NB4 (cell line): ENCODE data around the gene TLR7.

ENCODE experiments used
- DNase-seq: peaks from one replicate; pipeline ENCODE4 v3.0.0; 2010; ENCODE audit warnings: low read depth
- H3K4me3 ChIP-seq: one replicate; pipeline ENCODE4 v1.5.1; 2011; ENCODE audit warnings: mild to moderate bottlenecking, low read depth, low read length, moderate library complexity
- MAX ChIP-seq: IDR thresholded peaks from 2 replicates; pipeline ENCODE4 v1.6.1; 2011; ENCODE audit warnings: low read depth, low read length
- MYC ChIP-seq: IDR thresholded peaks from 2 replicates; pipeline ENCODE4 v1.6.1; 2011; ENCODE audit warnings: low read depth, low read length
- POLR2A ChIP-seq: IDR thresholded peaks from 2 replicates; pipeline ENCODE4 v1.6.1; 2011; ENCODE audit warnings: mild to moderate bottlenecking; ENCODE audit not compliant: insufficient read length; ENCODE audit errors: extremely low read depth
- TF ChIP-seq, protein P1 (sequence below): IDR thresholded peaks from one replicate; pipeline ENCODE4 v1.5.1; 2012; ENCODE audit warnings: low read depth, low read length

TLR7 gene

GRCh38 chrX:12895866-12896265 lies 29.0 kb downstream of the TLR7 start:
- no peak overlapping the region for H3K4me3 ChIP-seq
- no peak for DNase-seq
- TF ChIP-seq, protein P1, sequence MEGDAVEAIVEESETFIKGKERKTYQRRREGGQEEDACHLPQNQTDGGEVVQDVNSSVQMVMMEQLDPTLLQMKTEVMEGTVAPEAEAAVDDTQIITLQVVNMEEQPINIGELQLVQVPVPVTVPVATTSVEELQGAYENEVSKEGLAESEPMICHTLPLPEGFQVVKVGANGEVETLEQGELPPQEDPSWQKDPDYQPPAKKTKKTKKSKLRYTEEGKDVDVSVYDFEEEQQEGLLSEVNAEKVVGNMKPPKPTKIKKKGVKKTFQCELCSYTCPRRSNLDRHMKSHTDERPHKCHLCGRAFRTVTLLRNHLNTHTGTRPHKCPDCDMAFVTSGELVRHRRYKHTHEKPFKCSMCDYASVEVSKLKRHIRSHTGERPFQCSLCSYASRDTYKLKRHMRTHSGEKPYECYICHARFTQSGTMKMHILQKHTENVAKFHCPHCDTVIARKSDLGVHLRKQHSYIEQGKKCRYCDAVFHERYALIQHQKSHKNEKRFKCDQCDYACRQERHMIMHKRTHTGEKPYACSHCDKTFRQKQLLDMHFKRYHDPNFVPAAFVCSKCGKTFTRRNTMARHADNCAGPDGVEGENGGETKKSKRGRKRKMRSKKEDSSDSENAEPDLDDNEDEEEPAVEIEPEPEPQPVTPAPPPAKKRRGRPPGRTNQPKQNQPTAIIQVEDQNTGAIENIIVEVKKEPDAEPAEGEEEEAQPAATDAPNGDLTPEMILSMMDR: no peak
- TF ChIP-seq POLR2A (no peak), MAX (no peak), MYC (no peak)

- TF ChIP-seq, protein P1: no peak
- TF ChIP-seq MYC (no peak), MAX (no peak), POLR2A (no peak)
- no peak for DNase-seq
- no peak overlapping the region for H3K4me3 ChIP-seq
Observed at GRCh38 chrX:12896935-12897334, 30.1 kb downstream of the TLR7 start.

GRCh38 chrX:12898073-12898472 lies 31.2 kb downstream of the TLR7 start:
- no peak overlapping the region for H3K4me3 ChIP-seq
- TF ChIP-seq POLR2A (no peak), MAX (no peak), MYC (no peak)
- TF ChIP-seq, protein P1: no peak
- no peak for DNase-seq

DNA sequence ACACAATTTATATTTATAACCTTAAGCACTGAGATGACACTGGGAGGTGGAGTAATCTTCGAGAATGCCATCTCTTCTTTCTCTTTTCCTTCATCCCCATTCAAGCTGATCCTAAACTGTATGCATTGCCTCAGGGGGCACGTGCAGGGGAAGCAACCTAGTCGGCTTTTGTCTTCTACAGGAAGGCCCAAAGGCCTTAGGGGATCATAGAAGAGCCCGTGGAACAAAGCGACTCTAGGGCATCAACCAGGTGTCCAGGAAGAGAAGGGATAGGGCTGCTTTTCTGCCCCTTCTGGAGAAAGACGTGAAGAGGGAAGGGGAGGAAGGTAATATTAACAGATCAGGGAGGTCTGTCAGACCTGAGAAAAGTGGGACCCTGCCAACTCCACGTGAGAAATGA lies 32.6 kb downstream of the TLR7 start:
- no peak overlapping the region for H3K4me3 ChIP-seq
- TF ChIP-seq MYC: no peak
- TF ChIP-seq, protein P1: no peak
- TF ChIP-seq POLR2A: no peak
- no peak for DNase-seq

DNA sequence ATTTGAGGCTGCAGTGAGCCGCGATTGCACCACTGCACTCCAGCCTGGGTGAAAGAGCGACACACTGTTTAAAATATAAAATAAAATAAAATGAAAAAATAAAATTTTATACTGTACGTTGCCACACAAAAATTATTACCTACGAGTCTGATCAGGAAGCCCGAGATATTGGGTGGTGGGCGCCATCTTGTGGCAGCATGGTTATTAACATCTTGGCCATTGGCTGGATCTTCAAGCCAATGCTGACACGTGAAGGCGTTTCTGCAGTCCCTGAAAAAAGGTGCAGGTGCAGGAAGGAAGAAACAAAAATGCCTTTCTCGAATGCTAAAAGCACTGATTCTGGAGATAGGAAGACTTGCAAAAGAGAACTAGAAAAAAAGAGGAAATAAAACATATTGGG lies 34.6 kb downstream of the TLR7 start:
- DNase-seq: peak; percentile 66
- no peak overlapping the region for H3K4me3 ChIP-seq

More for the DNA sequence above, 34.6 kb downstream of the TLR7 start:
- TF ChIP-seq MAX (peak; percentile 62), POLR2A (no peak)
- TF ChIP-seq, protein P1: peak; percentile 51
